Suprapubic skin (tissue), 4 donors: ENCODE measurements around the gene EMCN.

Experiments
- CTCF ChIP-seq, 2 donors: fragments of 200-600 bp in 1 of 2; fragments of 450-650 bp in 1 of 2; sonication (generic) in 1 of 2; IDR thresholded peaks; one replicate each; pipeline ENCODE4 v1.5.1; 2016 to 2019; ENCODE audit warnings: antibody characterized with exemption in 2 of 2, mild to moderate bottlenecking in 1 of 2, moderate library complexity in 1 of 2
- POLR2A ChIP-seq, 2 donors: fragments of 450-650 bp; IDR thresholded peaks; one replicate each; pipeline ENCODE4 v1.6.1; 2017; ENCODE audit warnings: antibody characterized with exemption in 2 of 2, mild to moderate bottlenecking in 2 of 2, moderate library complexity in 2 of 2
- POLR2AphosphoS5 ChIP-seq, 3 donors: sonication (generic); formaldehyde crosslinking; IDR thresholded peaks; one replicate each; pipeline ENCODE4 v1.6.1; 2017; ENCODE audit warnings: antibody characterized with exemption in 3 of 3

GRCh38 chr4:100372432-100372831 is 145.4 kb downstream of the EMCN start:
- TF ChIP-seq CTCF (IDR thresholded peaks at IDR 0.05) (peak in 1 of 2 donors; percentile 16), POLR2A (IDR thresholded peaks at IDR 0.05) (no peak), POLR2AphosphoS5 (IDR thresholded peaks at IDR 0.05) (no peak)
